Transverse colon (tissue), 4 donors: ENCODE measurements around the gene ZDHHC3.

Experiments used
- CTCF ChIP-seq, 5 experiments: fragments of 200-600 bp in 3 of 5; fragments of 450-650 bp in 2 of 5; sonication (generic) in 3 of 5; IDR thresholded peaks; 1 replicate in 2 of 5; 2 replicates in 3 of 5; pipeline ENCODE4 v1.5.1; 2016 to 2017; ENCODE audit warnings: antibody characterized with exemption in 5 of 5, inconsistent platforms in 3 of 5, mild to moderate bottlenecking in 2 of 5, moderate library complexity in 1 of 5
- EP300 ChIP-seq: sonication (generic); formaldehyde crosslinking; IDR thresholded peaks from one replicate; pipeline ENCODE4 v1.6.1; 2017; ENCODE audit warnings: antibody characterized with exemption, low read depth
- POLR2A ChIP-seq: fragments of 450-650 bp; IDR thresholded peaks from one replicate; pipeline ENCODE4 v1.6.1; 2016; ENCODE audit warnings: antibody characterized with exemption, mild to moderate bottlenecking, moderate library complexity
- POLR2AphosphoS5 ChIP-seq, 3 donors: sonication (generic); formaldehyde crosslinking; IDR thresholded peaks; one replicate each; pipeline ENCODE4 v1.6.1; 2016; ENCODE audit warnings: antibody characterized with exemption in 3 of 3

- TF ChIP-seq POLR2AphosphoS5 (IDR thresholded peaks at IDR 0.05): no peak
- TF ChIP-seq POLR2A: no peak
- peak; percentile 71 to 80 (median 72) for TF ChIP-seq CTCF (IDR thresholded peaks at IDR 0.05)
- TF ChIP-seq EP300: no peak
These were observed 62.0 kb downstream of the ZDHHC3 start for GRCh38 chr3:44913868-44914468.
